Activated CD8-positive, alpha-beta memory T cell treated with anti-CD3 and anti-CD28 coated beads for 36 hours (primary cell): ENCODE results near the gene DIAPH2. TPM values are rescaled to one million over a fixed set of nuclear protein-coding genes. Genes with fewer than 3 reads are reported as not detected.

Source experiments
- CTCF ChIA-PET: fragments of 350-600 bp; sonication (Branson Sonifier 250); formaldehyde crosslinking; loops from one replicate; lab custom pipeline; 2021; ENCODE audit warnings: antibody characterized with exemption; lab: Charles Lee
- POLR2A ChIA-PET: fragments of 350-600 bp; sonication (Branson Sonifier 250); formaldehyde crosslinking; loops from one replicate; lab custom pipeline; 2021; ENCODE audit warnings: antibody characterized with exemption; lab: Charles Lee
- total RNA-seq, 2 experiments: library from RNA; stranded (reverse); gene quantifications; one replicate each; pipeline ENCODE4 v1.2.3, GENCODE V29; 2021

DIAPH2 gene
- total RNA-seq, 2 experiments from 2014 or later = 6.1 to 6.6 TPM

DNA sequence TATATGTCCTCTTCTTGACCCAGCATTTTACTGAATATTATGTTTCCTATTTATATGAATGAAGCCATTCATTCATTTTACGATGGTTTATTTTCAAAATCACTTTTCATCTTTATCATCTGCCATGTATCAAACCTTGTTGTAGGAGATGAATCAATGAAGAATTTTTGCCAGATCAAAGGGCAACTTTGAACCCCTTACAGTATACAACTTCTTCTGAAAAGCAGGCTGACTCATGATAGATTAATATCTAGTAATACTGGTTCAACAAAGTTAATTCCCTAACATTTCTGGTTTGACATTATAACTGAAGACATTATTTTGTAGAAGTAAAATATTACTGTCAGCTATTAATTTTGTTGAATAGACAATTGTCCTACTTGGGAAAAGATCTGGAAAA, 425.1 kb downstream of the DIAPH2 start:
- CTCF ChIA-PET = no interaction called here
- POLR2A ChIA-PET = no interaction called here

DNA sequence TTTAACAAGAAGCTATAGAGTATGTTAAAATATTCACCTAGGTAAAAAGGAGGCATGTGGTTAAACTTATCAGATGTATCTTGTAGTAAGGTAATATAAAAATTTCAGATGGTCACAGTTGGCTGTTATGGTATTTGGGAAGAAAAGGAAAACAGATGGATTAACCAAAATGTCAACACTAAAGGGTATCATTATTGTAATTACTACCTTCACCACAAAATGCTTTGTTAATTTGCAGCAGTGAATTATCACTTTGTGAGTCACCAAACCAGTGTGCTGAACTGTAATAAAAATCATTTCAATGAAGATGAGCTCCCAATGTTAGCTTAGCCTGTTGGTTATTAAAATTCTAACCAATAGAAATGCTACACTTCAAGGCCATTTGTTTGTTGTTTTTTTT, 432.9 kb downstream of the DIAPH2 start:
- CTCF ChIA-PET = no interaction called here
- POLR2A ChIA-PET = no interaction called here

DNA sequence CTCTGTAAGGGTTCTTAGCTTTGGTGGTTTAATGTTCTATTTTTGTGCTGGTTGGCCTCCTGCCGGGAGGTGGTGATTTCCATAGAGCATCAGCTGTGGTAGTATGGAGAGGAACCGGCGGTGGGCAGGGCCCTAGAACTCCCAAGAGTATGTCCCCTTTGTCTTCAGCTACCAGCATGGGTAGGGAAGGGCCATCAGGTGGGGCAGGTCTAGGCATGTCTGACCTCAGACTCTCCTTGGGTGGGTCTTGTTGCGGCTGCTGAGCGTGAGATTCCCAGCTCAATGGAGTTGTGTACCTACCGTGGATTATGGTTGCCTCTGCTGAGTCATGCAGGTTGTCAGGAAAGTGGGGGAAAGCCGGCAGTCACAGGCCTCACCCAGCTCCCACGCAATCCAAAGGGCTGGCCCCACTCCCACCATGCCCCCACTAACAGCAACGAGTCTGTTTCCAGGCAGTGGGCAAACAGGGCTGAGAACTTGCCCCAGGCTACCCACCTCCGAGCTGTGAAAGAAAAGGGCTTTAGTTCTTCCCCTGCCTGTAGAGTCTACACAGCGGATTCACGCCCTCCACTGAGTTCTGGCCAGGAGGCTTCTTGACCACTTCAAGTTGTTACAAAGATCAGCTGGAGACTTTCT, 434.9 kb downstream of the DIAPH2 start:
- CTCF ChIA-PET = no interaction called here
- POLR2A ChIA-PET = no interaction called here

DNA sequence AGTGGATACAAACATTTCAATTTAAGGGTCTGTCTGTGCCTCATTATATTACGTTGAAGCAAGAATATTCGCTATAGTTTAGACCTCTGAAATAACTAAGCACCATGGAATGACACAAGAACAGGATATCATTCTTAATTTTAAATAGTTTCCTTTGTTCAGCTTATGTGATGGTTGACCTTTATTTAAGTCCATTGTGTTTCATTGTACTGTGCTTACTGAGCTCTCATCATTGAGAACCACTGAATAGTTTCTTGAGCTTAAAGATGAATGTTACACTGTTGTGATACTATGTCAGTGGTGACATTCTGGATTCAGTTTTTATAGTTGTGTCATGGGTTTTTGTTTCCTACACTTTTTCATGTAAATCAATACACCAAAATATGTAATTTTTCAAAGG, 438.4 kb downstream of the DIAPH2 start:
- ChIA-PET CTCF (no interaction called here), POLR2A (no interaction called here)

DNA sequence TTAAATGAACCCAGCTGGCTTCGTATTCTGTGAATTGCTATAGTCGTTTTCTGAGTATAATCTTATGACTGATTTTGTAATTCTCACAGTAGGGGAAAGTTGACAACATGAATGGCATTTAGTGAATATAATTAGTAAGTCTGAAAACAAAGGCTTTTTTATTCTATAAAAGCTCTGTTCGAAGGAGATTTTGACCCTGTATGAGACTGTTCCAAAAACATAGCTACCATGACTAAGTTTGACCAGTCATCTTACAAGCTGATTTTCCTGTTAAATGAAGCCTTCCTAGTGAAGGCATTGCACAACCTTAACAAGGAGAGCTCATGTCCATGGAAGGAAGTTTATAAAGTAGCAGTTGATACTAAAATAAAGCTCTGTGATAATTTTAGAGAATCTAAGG, 441.4 kb downstream of the DIAPH2 start:
- POLR2A ChIA-PET = no interaction called here
- CTCF ChIA-PET = no interaction called here

GRCh38 chrX:97132664-97133415, 448.2 kb downstream of the DIAPH2 start:
- POLR2A ChIA-PET = no interaction called here
- CTCF ChIA-PET = no interaction called here

DNA sequence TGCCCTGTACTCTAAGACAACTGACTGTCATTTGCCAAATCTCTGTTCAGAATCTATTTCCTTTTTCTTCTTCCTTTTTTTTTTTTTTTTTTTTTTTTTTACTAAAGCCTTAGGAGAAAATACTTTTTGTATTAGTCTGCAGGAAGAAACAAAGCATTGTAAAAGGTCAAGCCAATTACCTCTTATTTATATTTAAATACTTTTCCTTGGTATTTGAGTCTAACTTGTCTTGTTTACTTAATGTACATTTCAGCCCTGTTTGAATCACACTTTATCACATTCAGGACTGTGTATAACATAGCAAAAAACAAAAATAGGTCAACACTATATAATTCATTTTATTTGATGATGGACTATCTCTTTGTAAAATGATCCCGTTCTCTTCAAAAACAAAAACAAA, 461.3 kb downstream of the DIAPH2 start:
- ChIA-PET POLR2A (no interaction called here), CTCF (no interaction called here)

GRCh38 chrX:97155816-97156215, 471.2 kb downstream of the DIAPH2 start:
- CTCF ChIA-PET = no interaction called here
- POLR2A ChIA-PET = no interaction called here

DNA sequence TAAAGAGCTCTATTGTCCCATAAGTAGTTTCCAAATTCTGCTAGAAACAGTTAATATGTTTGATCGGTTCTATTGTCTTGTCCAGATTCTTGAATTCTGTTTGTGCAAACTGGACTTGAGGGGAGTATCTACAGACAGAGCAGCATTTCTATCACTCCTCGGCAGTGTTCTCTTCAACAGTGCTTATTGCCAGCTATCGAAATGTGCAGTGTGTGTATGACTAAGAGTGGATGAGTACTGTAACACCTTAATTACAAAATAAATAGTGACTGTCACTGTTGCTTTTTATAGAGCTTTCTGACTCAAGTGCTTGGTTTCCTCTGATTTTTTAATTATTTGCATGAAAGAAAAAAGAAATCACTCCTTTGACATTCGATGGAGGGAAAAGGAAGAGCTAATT, 473.6 kb downstream of the DIAPH2 start:
- CTCF ChIA-PET = no interaction called here
- POLR2A ChIA-PET = no interaction called here

- CTCF ChIA-PET = no interaction called here
- POLR2A ChIA-PET = no interaction called here
Measured at GRCh38 chrX:97159916-97160800, 475.5 kb downstream of the DIAPH2 start.

GRCh38 chrX:97167333-97167732, 482.7 kb downstream of the DIAPH2 start:
- POLR2A ChIA-PET = no interaction called here
- CTCF ChIA-PET = no interaction called here

GRCh38 chrX:97168646-97169045, 484.0 kb downstream of the DIAPH2 start:
- ChIA-PET POLR2A (no interaction called here), CTCF (no interaction called here)

- CTCF ChIA-PET = no interaction called here
- POLR2A ChIA-PET = no interaction called here
Measured at GRCh38 chrX:97175147-97175546, 490.5 kb downstream of the DIAPH2 start.

GRCh38 chrX:97189668-97190067, 505.0 kb downstream of the DIAPH2 start:
- ChIA-PET CTCF (no interaction called here), POLR2A (no interaction called here)

DNA sequence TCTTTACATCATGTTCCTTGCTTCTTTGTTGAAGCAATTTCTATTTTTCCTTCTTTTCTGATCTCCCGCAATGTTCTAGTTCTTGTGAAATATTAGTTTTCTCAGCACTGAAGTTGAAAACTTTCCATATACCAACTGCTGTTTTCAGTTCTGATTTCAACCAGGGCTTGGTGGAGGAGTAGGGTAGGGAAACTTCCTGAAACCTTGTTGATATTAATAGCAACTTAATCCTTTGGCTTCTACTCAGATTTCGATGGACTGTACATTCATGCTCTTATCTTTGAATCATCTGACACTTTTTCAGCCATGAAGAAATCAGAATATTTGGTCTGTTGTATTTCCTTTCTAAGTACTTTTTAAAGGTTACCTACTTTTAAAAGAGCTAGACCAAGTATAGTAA, 514.9 kb downstream of the DIAPH2 start:
- CTCF ChIA-PET = no interaction called here
- POLR2A ChIA-PET = no interaction called here

GRCh38 chrX:97200454-97200853, 515.8 kb downstream of the DIAPH2 start:
- CTCF ChIA-PET = no interaction called here
- POLR2A ChIA-PET = no interaction called here

GRCh38 chrX:97210501-97210900, 525.9 kb downstream of the DIAPH2 start:
- CTCF ChIA-PET = no interaction called here
- POLR2A ChIA-PET = no interaction called here

DNA sequence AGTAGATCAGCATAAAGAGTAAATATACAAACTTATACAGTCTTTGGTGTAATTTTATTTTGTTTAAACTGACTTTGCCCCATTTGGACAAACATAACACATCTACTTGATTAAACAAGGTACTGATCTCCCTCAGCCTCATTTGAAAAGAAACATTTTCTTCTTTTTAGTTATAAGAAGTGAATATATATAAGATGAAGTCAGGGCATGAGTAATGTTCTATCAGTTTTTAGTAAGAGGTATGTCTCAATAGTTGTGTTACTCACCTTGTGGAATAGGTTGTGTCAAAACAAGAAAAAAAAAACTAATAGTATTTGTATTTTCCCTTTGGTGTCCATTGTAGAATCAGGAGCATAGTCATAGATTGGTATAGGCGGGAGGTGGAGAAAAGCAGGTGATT, 526.4 kb downstream of the DIAPH2 start:
- CTCF ChIA-PET = no interaction called here
- POLR2A ChIA-PET = no interaction called here

GRCh38 chrX:97215186-97215585, 530.5 kb downstream of the DIAPH2 start:
- ChIA-PET POLR2A (no interaction called here), CTCF (no interaction called here)

- ChIA-PET POLR2A (no interaction called here), CTCF (no interaction called here)
Measured at GRCh38 chrX:97224148-97224547, 539.5 kb downstream of the DIAPH2 start.

DNA sequence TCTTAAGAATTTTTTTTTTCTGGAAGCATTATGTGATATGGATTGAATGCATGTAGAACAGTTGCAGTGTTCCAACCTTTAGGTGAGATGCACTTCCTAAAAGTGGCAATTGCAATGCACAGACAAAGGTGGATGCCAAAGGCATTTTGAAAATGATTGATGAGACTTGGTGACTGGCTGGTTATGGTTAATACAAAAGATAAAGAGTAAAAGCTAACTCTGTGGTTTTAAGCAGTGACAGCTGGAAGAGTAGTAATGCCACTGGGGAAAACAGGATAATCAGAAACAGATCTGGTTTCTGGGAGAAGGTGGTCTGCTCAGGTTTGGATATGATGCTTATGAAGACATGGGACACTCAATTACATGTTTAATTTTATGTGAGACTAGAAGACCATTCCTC, 544.7 kb downstream of the DIAPH2 start:
- CTCF ChIA-PET = no interaction called here
- POLR2A ChIA-PET = no interaction called here
